Posterior vena cava (tissue), 2 donors: ENCODE data around the gene CD58. TPM values are rescaled to one million over a fixed set of nuclear protein-coding genes. Genes with fewer than 3 reads are reported as not detected.

Experiments
- DNase-seq: peaks from one replicate; pipeline ENCODE4 v3.0.0-alpha.2; 2020; ENCODE audit warnings: low spot score
- intact Hi-C, 2 donors: fragments of 100-400 bp; cut with DNase I; formaldehyde crosslinking; loops; one replicate each; pipeline versions ENCODE4 v1.14.1 to v1.14.2; 2022 to 2023
- total RNA-seq, 2 donors: library from RNA; stranded (reverse); fragmentation: NEBNext Ultra II Directional; extraction: Animal tissue kit (Norgen Biotek cat#: 25700); gene quantifications; one replicate each; pipeline ENCODE4 v1.2.1, GENCODE V29; 2021
- donor health status: DM: yes; HTN: yes; CAD: no.
- donor health status: DM: yes; HTN: yes; CAD: no.

The CD58 gene
- total RNA-seq, 2 donors from 2014 or later: 28.3 to 31.6 TPM

GRCh38 chr1:116558140-116558549, 12.7 kb downstream of the CD58 start:
- no peak for DNase-seq
- intact Hi-C loops: no loop called here

GRCh38 chr1:116557323-116557878, 13.4 kb downstream of the CD58 start:
- no peak for DNase-seq
- intact Hi-C loops: no loop called here

DNA sequence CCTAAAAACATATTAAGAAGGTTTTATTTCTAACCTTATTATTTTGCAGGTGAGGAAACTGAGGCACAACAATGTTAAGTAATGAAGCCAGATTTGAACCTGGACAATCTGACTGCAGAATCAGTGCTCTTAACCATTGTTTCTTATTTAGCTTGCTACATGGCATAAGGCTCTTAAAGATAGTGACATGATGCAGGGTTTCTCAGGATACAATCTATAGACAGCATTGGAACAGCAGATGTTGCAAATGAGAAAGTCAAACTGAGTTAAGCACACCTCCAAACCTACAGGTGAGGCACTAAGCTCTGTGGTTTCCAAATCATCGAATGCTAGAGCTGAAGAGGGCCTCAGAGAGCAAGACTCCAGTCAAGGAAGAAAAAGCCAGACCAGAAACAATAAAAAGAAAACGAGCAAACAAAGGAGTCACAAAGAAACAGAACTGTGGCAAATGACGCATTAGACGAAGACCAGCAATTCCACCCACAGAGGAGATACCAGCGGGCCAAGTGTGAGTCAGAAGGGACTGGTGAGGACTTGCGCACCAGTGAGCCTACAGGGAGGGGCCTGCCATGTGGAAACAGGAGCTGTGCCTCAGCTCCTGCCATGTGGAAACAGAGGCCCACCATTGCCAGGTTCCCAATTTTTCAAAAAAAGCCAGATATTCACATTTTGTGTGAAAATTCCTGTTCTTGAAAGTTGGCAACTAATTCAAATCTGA, 14.4 kb downstream of the CD58 start:
- DNase-seq: peak; percentile 88
- intact Hi-C loops: no loop called here

DNA sequence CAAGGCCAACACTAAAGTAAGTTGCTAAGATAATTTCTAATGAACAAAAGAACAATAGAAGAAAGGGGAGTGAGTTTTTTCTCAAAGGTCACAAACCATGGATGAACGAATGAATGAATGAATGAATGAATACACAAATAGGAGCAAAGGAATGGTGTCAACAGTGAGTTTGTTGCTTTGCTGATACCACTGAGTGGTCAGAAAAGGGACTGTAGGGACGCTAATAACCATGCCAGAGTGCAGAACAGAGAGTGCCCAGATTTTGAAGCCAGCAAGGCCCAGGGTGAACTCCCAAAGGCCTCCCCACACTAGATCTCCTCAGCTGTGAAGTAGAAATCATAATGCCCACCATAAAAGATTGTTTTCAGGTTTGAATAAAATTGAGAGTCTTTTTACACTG, 15.9 kb downstream of the CD58 start:
- intact Hi-C loops: no loop called here
- DNase-seq: no peak

GRCh38 chr1:116553386-116554115, 17.3 kb downstream of the CD58 start:
- no peak for DNase-seq
- intact Hi-C loops: no loop called here

DNA sequence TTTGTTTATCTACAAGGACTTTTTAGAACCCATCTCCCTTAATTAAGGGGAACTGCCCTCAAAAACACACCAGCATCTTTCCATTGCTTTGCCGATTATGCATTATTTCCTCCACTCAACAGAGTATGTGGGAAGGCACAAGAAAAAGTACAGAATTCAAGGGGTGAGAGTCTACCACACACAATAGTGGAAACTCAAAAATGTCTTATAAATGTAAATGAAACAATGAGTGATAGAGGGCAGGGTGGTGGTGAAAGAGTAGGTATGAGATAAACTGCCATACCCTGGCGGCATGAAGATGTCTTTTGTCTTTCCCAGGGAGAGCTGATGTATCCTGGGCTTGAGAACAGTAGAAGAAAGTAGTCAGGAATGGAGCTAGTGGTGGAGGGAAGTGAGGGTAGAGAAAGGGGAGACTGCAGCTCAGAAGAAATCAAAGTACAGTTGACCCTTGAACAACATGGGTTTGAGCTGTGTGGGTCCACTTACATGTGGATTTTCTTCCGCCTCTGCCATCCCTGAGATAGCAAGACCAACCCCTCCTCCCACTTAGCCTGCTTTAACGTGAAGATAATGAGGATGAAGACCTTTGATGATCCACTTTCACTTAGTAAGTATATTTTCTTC, 24.4 kb downstream of the CD58 start:
- DNase-seq: no peak

GRCh38 chr1:116545359-116545705, 25.5 kb downstream of the CD58 start:
- no peak for DNase-seq
- intact Hi-C loops: no loop called here

More for the DNA sequence above, 24.4 kb downstream of the CD58 start:
- intact Hi-C loops: no loop called here

DNA sequence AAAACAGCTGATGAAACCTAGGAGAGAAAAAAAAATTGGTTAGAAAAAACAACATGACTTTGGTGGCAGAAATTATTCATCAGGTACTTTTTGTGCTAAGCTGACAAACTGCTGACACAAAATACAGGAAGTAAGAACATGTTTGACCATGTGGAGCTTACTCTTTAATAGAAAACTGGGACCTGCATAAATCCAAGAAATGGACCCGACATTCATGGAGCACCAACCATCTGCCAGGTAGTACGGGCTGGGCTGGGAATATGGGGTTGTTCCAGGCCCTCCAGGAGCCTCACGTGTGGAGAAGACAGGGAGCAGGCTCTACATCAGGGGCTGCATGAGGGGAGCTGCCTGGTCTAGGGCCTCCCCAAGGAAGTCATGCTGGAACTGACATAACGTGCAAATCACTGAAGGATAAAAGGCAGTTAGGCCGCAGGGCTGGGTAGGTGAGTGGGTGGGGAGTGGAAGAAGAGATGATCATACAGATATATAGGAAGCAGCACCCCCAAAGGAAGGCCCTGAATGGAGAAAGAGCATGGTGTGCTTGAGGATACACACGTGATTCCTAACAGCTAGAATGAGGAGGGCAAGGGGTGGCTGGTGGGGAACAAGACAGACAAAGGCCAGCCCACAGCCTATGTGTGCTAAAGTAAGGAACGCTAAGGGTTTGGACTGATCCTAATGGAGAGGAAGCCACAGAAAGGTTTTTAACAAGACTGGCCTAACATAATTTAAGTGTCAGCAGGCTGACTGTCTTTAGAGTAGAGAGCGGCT, 26.1 kb downstream of the CD58 start:
- no peak for DNase-seq
- intact Hi-C loops: no loop called here

- DNase-seq: no peak
- intact Hi-C loops: no loop called here
Measured at GRCh38 chr1:116540088-116540487, 30.7 kb downstream of the CD58 start.

DNA sequence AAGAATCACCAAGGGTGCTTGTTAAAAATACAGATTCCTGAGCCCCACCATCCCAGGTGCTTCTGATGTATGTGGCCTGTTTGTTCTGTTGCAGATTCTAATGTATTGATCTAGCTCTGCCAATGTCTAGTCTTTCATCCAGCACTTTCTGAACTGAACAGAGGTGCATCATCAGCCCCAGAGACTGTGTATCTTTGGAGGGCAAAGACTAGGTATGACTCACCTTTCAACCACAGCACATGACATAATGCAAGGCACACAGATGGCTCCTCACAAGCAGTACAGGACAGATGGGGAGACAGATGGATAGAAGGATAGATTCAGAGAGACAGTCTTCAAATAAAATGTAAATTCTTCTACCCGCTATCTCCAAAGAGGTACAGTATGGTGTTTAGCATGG, 32.3 kb downstream of the CD58 start:
- no peak for DNase-seq
- intact Hi-C loops: no loop called here

DNA sequence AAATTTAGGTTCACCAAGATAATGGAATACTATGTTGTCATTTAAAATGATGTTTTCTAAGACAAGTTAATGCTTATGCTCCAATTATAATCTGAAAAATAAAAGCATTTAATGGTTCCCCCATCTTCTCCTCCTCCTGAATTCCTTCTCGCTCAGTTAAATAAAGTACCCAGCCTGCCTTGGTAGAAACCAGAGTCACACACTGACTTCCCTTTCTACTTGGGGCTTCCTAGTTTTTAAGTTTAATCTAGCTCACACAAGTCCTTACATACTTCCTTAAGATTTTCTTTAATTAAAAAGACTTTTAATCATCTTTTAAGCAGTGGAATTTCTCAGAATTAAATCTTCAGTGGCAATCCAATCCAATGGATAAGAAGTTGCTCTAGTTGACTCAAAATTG, 32.9 kb downstream of the CD58 start:
- intact Hi-C loops: no loop called here
- DNase-seq: no peak

DNA sequence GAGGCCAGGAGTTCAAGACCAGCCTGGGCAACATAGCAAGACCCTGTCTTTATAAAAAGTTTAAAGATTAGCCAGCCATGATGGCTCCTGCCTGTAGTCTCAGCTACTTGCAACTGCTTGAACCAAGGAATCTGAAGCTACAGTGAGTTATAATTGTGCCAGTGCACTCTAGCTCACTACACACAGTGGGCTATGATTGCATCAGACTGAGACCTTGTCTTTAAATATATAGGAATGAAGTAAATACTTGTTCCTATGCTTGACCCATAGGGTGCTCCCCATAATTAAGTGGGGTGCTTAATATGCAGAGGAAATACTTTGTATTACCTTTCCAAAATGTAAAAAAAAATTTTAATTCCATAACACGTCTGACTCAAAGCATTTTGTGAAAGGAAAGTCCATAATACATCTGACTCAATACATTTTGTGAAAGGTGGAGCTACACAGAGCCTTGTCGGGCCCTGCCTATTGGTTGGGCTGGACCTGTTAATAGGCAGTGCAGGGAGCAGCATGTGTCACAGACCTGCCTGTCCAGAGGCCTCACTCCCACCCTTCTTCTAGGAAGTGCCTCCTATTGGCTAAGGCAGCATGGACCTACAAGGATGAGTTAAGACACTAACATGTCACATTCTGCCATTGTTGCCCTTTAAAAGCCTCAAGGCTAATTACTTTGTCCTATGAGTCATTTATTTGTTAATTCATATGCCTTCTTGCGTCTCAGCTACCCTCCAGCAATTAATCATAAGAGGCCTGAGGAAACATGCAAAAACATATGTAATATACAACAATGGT, 33.6 kb downstream of the CD58 start:
- intact Hi-C loops: no loop called here
- DNase-seq: no peak

GRCh38 chr1:116534014-116534739, 36.6 kb downstream of the CD58 start:
- intact Hi-C loops: no loop called here
- DNase-seq: no peak

DNA sequence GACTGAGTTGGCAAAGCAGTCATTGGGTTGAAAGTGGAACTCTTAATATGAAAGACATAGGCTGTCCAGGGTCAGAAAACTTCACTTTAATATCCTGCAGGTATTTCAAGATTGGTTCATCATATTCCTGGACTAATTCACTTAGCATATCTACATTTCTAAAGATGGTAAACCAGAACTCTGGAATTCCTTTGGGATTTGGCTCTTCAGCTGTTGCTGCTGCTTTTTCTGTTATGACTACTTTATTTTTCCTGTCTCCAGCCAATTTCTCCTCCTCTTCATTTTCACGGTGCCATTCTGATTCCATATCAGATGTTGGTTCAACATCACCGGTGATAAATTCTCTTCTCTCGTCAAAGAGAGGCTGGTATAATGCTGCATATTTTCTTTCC, 37.4 kb downstream of the CD58 start:
- DNase-seq: no peak
- intact Hi-C loops: no loop called here

DNA sequence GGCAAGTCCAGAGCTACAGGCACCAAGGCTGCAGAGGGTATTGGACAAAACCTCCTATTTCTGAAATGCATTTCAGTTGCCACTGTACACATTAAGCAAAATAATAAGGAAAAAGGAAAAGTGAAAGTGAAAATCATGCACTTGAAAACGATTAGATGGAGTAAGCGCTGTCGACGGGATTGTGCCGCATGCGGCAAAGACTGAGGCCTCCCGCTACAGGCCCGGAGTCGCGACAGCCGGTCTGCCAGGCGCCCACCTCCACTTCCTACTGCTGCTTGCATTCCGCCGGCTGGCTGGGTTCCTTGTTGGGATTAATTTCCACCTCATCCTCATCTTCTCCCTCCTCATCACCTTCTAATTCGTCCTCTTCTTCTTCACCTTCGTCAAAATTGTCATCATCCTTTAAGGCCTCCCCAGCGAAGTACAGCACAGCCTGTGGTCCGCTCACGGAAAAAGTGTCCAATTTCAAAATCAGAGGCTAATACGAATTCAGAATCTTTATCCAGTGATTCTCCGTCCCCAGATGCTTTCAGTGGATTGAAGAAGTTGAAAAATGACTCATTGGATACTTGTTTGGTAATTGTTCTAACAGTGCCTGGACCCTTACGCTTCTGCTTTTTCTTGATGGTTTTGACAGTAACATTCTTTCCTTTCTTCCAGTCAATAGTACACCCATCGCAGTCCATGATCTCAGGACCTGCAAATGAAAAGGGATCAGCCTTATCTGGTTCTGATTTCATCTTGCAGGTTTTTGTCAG, 38.0 kb downstream of the CD58 start:
- intact Hi-C loops: no loop called here
- no peak for DNase-seq

- DNase-seq: peak; percentile 68
- intact Hi-C loops: no loop called here
Measured at GRCh38 chr1:116531917-116532316, 38.9 kb downstream of the CD58 start.

GRCh38 chr1:116529681-116530080, 41.1 kb downstream of the CD58 start:
- intact Hi-C loops: no loop called here
- no peak for DNase-seq

DNA sequence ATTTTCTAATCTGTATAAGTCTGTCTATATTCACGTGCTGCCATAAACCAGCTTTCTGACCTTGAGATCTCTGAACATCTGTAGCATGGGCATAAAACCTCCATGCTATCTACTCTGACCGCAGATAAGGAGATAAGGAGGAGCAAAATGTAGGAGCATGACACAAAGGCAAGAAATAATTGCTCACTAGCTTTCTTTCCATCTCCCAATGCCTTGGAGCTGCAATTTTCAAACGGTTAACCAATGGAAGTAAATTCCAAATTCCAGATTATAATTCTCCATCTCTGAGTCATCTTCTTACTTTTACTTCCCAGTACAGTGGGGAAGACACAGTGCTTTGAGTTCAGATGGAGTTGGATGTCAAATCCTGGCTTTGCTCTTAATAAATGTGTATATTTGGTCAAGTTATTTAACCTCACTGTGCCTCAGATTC, 41.6 kb downstream of the CD58 start:
- intact Hi-C loops: no loop called here
- no peak for DNase-seq
